Ovary (tissue), 3 donors: ENCODE data around the gene DYRK1A.

Experiments used
- EP300 ChIP-seq: sonication (generic); formaldehyde crosslinking; IDR thresholded peaks from one replicate; pipeline ENCODE4 v1.6.1; 2017; ENCODE audit warnings: antibody characterized with exemption
- POLR2A ChIP-seq: fragments of 450-650 bp; IDR thresholded peaks from one replicate; pipeline ENCODE4 v1.6.1; 2017; ENCODE audit warnings: antibody characterized with exemption, mild to moderate bottlenecking, moderate library complexity
- TF ChIP-seq, protein P1 (sequence below), 3 donors: fragments of 450-650 bp in 2 of 3; fragments of 200-600 bp in 1 of 3; IDR thresholded peaks; one replicate each; pipeline versions ENCODE4 v1.5.1 to v1.8.0; 2016 to 2022; ENCODE audit warnings: antibody characterized with exemption in 3 of 3, mild to moderate bottlenecking in 1 of 3
- donor health status: DM: no; HTN: no; CAD: no.

- TF ChIP-seq, protein P1, sequence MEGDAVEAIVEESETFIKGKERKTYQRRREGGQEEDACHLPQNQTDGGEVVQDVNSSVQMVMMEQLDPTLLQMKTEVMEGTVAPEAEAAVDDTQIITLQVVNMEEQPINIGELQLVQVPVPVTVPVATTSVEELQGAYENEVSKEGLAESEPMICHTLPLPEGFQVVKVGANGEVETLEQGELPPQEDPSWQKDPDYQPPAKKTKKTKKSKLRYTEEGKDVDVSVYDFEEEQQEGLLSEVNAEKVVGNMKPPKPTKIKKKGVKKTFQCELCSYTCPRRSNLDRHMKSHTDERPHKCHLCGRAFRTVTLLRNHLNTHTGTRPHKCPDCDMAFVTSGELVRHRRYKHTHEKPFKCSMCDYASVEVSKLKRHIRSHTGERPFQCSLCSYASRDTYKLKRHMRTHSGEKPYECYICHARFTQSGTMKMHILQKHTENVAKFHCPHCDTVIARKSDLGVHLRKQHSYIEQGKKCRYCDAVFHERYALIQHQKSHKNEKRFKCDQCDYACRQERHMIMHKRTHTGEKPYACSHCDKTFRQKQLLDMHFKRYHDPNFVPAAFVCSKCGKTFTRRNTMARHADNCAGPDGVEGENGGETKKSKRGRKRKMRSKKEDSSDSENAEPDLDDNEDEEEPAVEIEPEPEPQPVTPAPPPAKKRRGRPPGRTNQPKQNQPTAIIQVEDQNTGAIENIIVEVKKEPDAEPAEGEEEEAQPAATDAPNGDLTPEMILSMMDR (IDR thresholded peaks at IDR 0.05), result no peak
- TF ChIP-seq POLR2A (no peak), EP300 (no peak)
Measured at GRCh38 chr21:37521658-37522057, 155.1 kb downstream of the DYRK1A start.
